GM18858 (cell line): ENCODE measurements around the gene PANX2.
"Not testable (repeated sequence)": the region's sequence is repeated elsewhere in the genome, so short reads cannot be mapped to it uniquely, and the experiment has no call there.

Experiments used
- ATAC-seq: cut with Tn5 transposase; IDR thresholded peaks from one replicate; pipeline ENCODE4 v1.9.1; 2021; ENCODE audit not compliant: unreplicated experiment

The PANX2 gene

DNA sequence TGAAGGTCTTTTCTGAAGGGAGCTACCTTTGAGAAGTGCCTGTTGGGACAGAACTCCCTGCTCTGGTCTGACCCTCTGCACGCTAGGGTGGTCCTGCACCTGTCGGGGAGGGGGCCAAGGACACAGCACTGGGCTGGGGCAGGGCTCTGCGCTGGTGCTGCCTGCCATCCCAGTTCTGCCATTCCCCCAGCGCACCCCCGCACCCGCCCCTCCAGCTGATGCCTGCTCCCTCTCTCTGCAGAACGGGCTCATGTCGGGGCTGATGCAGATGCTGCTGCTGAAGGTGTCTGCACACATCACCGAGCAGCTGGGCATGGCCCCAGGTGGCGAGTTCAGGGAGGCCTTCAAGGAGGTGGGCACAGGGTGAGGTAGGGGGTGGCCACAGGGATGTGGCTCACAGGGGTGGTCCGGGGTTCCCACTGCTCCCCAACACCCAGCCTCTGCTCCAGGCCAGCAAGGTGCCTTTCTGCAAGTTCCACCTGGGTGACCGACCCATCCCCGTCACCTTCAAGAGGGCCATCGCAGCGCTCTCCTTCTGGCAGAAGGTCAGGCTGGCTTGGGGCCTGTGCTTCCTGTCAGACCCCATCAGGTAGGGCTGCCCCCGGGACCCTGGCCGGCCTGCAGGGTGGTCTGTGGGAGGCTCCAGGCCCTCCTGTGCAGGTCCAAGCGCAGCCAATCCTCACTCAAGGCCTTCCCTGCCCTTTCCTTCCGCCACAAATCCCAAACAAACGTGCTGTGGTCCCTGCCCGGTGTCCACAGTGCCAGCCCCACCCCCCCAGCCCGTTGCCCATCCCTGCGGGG, 26.7 kb downstream of the PANX2 start:
- no peak for ATAC-seq

DNA sequence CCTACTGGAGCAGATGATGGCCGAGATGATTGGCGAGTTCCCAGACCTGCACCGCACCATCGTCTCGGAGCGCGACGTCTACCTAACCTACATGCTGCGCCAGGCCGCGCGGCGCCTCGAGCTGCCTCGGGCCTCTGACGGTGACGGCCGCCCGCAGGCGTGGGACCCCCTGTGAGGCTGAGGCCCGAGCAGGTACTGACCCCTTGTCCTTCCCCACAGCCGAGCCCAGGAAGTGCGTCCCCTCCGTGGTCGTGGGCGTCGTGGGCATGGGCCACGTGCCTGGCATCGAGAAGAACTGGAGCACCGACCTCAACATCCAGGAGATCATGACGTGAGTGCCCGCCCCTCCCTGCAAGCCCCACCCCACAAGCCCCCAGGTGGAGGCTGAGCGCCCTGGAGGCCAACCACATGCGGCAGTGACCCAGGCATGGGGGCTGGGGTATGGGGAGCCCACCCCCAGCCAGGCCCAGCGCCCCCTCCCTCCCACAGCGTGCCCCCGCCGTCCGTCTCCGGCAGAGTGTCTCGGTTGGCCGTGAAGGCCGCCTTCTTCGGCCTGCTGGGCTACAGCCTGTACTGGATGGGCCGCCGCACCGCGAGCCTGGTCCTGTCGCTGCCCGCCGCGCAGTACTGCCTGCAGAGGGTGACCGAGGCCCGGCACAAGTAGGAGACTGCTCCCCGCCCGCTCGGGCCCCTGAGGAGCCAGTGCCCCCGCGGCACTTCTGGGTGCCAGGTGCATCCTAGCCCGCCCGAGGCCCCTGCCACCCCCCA, 27.5 kb downstream of the PANX2 start:
- no peak for ATAC-seq

DNA sequence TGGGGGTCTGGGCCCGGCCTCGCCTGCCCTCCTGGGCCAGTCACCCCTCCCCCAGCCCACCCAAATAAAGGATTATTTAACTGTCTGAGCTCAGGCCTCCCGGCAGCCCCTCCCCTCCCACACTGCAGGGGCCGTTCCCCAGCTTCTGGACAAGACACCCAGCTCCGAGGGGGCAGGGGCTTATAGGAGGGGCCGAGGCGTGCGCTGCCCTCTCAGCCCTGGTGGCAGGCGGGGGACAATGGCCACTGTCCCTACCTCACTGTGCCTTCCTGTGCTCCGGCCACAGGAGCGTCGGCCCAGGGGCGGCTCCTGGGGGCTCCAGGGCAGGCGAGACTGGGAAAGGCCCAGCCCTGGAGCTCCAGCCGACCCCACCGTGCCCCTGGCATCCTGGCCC, 28.1 kb downstream of the PANX2 start:
- no peak for ATAC-seq

DNA sequence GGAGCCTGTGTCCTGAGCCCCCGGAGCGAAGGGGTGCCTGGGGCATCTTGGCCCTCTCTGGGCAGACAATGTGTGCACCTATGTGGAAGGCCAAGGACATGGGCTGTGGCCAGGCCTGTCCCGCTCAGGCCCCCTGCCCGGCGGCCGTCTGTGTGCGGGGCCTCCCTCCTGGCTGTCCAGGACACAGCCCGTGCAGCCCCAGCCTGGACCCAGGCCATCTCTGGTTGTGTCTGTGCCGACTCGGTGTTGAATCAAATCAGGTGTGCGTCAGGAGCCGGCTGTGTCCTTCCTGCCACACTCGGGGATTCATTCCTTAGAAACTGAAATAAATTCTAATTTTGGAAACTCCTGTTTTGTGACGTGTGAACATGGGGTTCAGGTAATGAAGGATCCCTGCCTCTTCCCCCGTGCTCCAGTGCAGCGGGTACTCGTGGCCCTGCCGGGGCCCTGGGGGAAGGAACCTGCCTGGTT, 28.8 kb downstream of the PANX2 start:
- ATAC-seq: no peak

DNA sequence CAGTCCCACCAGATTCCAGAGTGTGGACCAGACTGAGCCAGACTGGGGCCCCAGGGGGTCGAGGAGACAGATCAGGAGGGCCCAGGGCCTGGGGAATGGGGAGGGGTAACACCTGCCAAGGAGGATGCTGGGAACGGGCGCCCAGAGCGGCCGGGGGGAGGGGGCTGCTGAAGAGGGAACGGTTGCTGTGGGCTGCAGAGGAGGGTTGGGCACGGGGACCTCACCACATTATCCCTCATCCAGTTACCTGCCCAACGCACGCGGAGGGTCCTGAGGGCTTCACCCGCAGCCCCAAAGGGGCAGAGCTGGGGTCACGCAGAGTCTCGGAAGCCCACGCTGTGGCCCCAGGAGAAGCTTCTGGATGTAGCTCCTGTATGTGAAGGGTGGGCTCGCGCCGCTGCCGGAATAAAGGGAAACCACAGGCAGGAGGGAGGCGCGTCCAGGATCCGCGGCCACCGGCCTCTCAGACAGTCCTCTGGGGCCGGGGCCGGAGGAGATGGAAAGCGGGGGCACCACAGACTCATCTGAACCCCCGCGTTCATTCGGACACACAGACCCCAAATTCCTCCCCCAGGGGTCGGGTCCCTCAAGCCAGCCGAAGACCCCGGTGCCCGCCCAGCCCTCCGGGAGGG, 29.4 kb downstream of the PANX2 start:
- no peak for ATAC-seq

DNA sequence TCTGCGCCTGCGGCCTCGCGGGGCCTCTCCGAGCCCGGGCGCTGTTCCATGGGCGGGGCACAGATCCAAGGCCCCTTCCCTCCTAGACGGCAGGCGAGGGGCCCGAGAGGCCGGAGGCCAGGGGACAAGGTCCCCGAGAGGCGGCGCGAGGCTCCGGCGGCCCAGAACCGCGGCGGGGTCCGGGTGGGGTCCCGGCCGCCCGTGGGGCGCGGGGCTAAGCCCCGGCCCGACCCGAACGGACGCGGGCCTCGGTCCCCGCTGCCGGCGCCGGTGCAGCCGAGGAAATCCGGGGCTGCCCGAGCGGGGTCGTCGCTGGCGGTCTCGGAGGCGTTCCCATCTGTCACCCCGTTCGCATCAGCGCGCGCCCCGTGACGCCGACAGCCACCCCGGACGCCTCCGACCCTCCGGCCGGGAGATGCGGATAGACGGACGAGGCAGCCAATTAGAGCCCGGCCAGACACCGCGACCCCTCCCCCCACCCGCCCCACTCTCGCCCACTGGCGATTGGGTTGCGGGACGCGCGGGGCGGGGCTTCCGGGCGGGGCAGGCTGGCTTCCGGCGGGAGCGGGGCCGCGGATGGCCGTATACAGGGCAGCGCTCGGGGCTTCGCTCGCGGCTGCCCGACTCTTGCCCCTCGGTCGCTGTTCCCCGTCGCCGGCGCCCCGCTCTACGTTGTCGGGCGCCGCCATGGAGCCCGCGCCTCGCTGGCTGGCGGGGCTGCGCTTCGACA, 30.1 kb downstream of the PANX2 start, which contains the start of gene SELENOO:
Gene SELENOO (plus strand): TSS at position 551 of the 730 bp plus-strand sequence. CDS start 26 bp downstream, at position 577.
- no peak for ATAC-seq

DNA sequence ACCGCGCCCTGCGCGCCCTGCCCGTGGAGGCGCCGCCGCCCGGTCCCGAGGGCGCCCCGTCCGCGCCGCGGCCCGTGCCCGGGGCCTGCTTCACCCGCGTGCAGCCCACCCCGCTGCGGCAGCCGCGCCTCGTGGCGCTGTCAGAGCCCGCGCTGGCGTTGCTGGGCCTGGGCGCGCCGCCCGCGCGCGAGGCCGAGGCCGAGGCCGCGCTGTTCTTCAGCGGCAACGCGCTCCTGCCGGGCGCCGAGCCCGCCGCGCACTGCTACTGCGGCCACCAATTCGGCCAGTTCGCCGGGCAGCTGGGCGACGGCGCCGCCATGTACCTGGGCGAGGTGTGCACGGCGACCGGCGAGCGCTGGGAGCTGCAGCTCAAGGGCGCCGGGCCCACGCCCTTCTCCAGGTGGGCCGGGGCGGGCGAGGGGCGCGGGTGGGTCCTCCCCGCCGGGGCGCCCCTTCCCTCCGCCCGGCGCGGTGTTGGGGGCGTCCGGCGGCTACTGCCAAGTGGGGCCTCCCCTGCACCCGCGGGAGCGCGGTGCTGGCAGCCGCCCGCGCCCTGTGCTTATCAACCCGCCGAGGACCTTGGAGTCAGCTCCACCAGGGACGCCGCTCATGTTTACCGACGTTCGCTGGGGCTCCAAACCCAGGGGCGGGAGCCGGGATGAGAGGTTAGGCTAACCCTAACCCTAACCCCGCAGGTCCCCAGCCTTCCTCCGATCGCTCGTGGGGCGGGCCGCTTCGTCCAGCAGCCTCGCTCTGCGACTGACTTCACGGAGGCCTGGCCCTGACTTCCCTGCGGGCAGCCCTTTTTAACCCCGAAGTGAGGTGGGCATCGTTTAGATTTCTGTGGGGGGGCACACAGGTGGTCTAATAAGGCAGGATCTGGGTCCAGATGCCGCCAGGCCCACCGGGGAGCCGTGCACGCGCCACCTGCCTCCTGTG, 30.9 kb downstream of the PANX2 start:
- no peak for ATAC-seq

DNA sequence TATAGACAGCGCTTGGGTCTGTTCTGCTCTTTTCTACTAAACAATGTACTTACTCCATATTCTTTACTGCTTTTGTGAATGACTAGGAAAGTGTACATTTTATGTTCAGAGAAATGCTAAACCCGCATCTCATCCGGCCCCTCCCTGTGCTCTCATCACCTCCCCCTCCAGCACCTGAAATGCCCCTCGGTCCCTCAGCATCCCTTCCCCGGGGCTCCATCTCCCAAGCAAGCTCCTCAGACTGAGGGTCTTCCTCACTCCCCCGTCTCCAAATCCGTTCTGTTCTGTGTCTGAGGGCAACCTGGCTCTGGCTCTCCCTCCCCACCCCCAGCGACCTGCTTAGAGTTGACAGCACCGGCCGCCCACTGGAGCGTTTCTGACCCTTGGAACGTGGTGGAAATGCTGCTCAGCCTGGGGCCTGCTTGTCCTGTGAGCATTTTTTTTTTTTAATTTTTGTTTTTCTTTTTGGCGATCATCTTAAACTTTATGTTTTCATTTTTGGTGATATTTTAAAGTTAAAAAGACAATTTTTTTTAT, 31.7 kb downstream of the PANX2 start:
- no peak for ATAC-seq

DNA sequence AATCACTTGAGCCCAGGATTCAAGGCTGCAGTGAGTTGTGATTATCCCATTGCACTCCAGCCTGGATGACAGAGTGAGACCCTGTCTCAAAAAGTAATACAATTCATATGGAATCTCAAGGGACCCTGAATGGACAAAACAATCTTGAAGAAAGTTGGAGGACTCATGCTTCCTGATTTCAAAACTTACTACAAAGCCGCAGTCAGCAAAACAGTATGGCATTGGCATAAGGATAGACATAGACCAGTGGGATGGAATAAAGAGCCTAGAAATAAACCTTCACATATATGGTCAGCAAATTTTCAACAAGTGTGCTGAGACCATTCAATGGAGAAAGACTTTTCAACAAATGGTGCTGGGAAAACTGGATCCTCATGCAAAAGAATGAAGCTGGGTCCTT, 32.8 kb downstream of the PANX2 start:
- ATAC-seq: no peak

DNA sequence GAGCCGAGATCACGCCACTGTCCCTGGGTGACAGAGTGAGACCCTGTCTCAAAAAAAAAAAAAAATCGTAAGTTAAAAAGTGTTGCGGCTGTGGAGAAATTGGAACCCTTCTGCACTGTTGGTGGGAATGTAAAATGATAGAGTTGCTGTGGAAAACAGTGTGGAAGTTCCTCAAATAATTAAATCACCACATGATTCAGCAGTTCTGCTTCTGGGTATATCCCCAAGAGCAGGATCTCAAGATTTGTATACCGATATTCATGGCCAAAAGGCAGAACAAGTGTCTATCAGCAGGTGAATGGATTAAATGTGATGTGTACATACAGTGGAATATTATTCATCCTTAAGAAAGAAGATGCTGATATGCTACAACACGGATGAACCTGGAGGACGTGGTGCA, 34.0 kb downstream of the PANX2 start:
- ATAC-seq: no peak

DNA sequence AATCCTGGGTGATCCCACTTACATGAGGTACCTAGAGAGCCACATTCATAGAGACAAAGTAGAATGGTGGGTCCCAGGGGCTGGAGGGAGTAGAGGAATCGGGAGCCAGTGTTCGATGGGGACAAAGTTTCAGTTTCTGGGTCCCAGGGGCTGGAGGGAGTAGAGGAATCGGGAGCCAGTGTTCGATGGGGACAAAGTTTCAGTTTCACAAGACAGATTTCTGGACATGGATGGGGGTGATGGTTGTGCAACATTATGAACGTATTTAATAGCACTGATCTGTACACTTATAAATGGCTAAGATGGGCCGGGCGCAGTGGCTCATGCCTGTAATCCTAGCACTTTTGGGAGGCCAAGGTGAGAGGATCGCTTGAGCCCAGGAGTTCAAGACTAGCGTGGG, 34.5 kb downstream of the PANX2 start:
- not testable (repeated sequence) for ATAC-seq

DNA sequence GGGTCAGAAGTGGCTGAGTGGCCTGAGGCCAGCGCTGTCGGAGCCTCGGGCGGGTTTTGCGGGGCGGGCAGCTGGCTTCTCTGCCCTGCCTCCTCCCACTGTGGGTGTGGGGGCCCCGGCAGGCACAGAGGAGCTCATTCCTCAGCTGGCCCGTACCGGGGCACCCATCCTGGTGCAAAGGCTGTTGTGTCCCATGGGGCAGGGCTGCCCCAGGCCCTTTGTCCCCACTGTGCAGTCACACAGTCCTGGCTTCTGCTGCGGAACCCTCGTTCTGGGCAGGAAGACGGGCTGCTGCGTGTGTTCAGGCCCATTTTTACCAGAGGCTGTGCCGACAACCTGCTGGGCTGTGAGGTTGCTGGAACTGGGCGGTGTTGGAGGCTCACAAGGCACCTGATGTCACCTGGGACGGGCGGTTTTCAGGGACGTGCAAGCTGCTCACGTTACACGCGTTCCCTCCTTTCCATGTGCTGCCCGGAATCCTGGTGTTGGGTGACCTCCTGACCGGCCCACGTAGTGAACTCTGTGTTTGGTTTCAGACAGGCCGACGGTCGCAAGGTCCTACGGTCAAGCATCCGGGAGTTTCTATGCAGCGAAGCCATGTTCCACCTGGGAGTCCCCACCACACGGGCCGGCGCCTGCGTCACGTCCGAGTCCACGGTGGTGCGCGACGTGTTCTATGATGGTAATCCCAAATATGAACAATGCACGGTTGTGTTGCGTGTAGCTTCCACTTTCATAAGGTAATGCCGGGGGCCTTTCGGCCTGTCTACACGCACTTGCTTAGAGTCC, 35.4 kb downstream of the PANX2 start:
- no peak for ATAC-seq

DNA sequence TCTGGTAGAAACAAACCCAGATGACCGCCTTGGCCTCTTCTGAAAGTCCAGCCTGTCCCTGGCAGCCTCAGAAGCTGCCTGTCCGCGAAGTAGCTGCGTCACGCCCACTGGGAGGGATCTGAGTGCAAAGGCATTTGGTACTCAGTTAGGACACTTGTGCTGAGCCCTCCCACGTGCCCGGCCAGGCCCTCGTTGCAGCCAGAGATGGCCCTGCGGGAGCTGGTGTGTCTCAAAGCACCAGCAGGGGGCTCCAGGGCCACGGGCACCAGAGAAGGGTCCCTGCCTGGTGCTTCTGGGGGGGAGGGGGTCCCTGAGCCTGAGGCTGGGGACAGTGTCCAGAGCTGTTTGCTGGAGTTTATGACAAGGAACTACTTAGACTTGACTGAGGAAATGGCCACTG, 36.1 kb downstream of the PANX2 start:
- no peak for ATAC-seq

DNA sequence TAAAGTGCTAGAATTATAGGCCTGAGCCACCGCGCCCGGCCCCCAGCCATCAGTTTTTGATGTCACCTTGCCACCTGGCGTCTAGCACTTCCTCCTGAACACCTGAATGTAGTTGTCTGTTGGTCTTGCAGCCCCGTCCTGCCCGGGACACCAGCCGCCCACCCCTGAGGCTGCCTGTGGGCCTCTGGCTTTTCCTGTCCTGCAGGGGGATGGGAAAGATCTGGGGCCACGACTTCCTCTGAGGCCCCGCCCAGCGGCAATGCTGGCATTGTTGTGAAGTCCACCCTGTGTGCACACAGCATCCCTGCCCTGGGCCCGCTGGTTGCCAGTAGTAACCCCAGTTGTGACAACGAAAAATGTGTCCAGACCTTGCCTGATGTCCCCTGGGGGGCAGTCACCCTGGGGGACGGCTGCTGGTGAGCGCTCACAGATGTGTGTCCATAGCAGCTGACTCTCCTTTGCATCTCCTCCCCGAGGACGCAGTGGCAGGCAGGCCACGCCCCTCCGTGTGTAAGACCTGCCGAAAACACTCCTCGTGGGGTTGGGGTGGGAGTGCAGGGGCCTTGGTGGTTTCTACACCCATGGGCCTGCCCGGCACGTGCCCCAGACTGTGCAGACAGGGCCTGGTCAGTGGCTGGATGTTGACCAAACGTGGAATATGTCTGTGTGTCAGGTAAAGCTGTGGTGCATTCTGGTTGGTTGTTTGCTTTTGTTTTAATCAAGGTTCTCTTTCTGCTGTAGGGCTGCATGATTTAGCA, 37.0 kb downstream of the PANX2 start:
- no peak for ATAC-seq

DNA sequence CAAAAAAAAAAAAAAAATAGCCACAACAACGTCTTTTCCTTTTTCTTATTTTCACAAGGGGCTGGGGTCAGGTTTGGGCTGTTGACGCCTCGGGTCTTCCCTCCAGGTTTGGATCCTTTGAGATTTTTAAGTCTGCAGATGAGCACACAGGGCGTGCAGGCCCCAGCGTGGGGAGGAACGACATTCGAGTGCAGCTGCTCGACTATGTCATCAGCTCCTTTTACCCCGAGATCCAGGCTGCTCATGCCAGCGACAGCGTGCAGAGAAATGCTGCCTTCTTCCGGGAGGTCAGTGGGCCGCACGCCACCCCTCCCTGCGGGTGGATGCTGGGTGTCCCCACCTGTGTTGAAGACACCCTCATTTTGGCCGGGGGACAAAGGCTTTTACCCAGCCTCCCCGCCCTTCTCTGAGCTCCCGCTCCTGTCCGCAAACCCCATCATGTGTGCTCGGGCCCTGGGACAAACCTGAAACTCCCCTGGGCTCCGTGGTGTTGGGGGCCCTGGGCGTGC, 38.0 kb downstream of the PANX2 start:
- no peak for ATAC-seq

DNA sequence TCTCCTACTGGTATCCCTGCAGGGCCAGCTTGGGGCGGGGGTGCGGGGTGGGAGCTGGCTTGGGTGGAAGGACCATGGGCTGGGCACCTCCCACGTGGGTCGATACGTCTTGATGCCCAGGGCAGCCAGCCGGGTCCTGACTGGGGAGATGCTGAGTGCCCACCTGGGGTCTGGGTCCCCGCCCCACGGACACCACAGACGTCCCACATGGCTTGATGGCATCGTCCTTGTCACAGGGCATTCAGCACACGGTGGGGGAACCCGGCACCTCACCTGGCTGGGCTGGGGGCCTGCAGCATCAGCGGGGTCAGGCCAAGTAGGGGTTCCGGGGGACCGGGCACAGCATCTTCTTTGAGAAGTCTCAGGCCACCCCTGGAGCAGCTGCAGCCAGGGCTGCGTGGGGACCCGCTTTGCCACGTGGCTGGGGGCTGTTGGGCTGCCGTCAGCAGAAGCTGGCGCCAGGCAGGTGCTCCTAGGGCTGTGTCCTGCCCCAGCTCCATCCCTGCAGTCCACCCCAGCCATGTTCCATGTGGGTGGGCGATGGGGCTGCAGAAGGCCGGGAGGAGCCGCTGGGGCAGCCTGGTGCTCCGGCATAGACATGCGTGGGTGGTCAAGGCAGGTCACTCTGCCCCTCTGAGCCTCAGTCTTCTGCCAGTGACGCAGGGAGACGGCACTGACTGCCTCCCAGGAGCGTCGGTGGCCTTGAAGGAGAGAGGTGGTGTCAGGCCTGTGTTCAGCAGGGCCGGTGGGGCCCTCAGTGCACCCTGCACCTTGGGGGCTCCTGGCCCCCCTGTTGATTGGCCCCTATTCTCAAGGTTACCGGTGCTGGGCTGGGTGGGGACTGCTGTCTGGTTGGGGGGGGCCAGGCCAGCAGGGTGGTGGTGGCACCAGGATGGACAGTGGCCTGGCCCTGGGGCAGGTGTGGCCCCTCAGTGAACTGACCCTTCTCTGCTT, 38.7 kb downstream of the PANX2 start:
- no peak for ATAC-seq

DNA sequence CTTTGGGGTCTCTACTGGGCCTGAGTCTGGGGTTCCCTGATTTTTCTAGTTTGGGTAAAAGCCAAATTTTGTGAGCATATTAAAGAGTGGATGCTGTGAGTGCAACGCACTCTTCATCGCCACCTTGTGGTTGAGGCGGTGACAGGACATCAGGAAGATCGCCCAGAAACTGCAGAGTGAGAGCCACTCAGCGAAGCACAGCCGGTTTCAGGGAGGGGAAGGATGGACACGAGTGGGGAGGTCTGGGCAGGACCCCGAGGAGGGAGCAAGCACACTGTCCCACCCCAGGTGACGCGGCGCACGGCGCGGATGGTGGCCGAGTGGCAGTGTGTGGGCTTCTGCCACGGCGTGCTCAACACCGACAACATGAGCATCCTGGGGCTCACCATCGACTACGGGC, 39.4 kb downstream of the PANX2 start:
- no peak for ATAC-seq
